Common myeloid progenitor, CD34-positive (primary cell): ENCODE results near the gene SLC11A1.

ENCODE experiments used
- CTCF ChIA-PET: fragments of 350-600 bp; sonication (Branson Sonifier 250); formaldehyde crosslinking; loops from one replicate; lab custom pipeline; 2021; ENCODE audit warnings: antibody characterized with exemption; lab: Charles Lee
- POLR2A ChIA-PET: fragments of 350-600 bp; sonication (Branson Sonifier 250); formaldehyde crosslinking; loops from one replicate; lab custom pipeline; 2021; ENCODE audit warnings: antibody characterized with exemption; lab: Charles Lee
- DNase-seq, 3 donors: peaks; one replicate each; pipeline versions ENCODE4 v3.0.0 to v3.0.0-alpha.2; 2013
- H3K27ac ChIP-seq, 2 experiments: 1 replicate in 1 of 2; 2 replicates in 1 of 2; pipeline ENCODE4 v1.7.0; 2013; ENCODE audit warnings: inconsistent platforms in 2 of 2, low read length in 2 of 2, mild to moderate bottlenecking in 2 of 2, low read depth in 1 of 2, moderate library complexity in 1 of 2; ENCODE audit not compliant: severe bottlenecking in 2 of 2, insufficient read depth in 1 of 2, poor library complexity in 1 of 2
- H3K27me3 ChIP-seq, 5 experiments: replicated peaks in 2 of 5; 1 replicate in 3 of 5; 2 replicates in 2 of 5; pipeline versions ENCODE4 v1.6.1 to v1.7.0; 2013; ENCODE audit warnings: low read length in 4 of 5, mild to moderate bottlenecking in 2 of 5, moderate library complexity in 2 of 5, inconsistent platforms in 1 of 5; ENCODE audit not compliant: insufficient read depth in 5 of 5, control insufficient read depth in 4 of 5
- H3K36me3 ChIP-seq, 4 experiments: 1 replicate in 2 of 4; 2 replicates in 2 of 4; pipeline versions ENCODE4 v1.6.1 to v1.7.0; 2013; ENCODE audit warnings: low read length in 3 of 4, control low read depth in 1 of 4, mild to moderate bottlenecking in 1 of 4; ENCODE audit not compliant: control insufficient read depth in 4 of 4, insufficient read depth in 4 of 4
- H3K4me1 ChIP-seq, 4 experiments: 1 replicate in 3 of 4; 2 replicates in 1 of 4; pipeline versions ENCODE4 v1.6.1 to v1.7.1; 2013; ENCODE audit warnings: low read length in 3 of 4, mild to moderate bottlenecking in 3 of 4, control low read depth in 1 of 4, inconsistent platforms in 1 of 4, moderate library complexity in 1 of 4; ENCODE audit not compliant: control insufficient read depth in 4 of 4, insufficient read depth in 4 of 4; ENCODE audit errors: control extremely low read depth in 1 of 4
- H3K4me3 ChIP-seq, 7 experiments: 1 replicate in 4 of 7; 2 replicates in 3 of 7; pipeline versions ENCODE4 v1.5.1 to v1.7.0; 2013; ENCODE audit warnings: mild to moderate bottlenecking in 7 of 7, low read length in 6 of 7, moderate library complexity in 6 of 7, inconsistent platforms in 2 of 7, low read depth in 2 of 7, control low read depth in 1 of 7; ENCODE audit not compliant: insufficient read depth in 4 of 7, control insufficient read depth in 1 of 7; ENCODE audit errors: extremely low read depth in 1 of 7
- H3K9me3 ChIP-seq, 5 experiments: 1 replicate in 4 of 5; 2 replicates in 1 of 5; pipeline versions ENCODE4 v1.6.1 to v1.7.1; 2013; ENCODE audit warnings: low read length in 4 of 5, mild to moderate bottlenecking in 2 of 5, inconsistent platforms in 1 of 5, low read depth in 1 of 5, moderate library complexity in 1 of 5; ENCODE audit not compliant: control insufficient read depth in 4 of 5, insufficient read depth in 2 of 5; ENCODE audit errors: control extremely low read depth in 1 of 5
- WGBS: methylation state at CpG from one replicate; pipeline ENCODE4 v1.1.5; 2013; ENCODE audit not compliant: insufficient coverage; 5-methylcytosine and 5-hydroxymethylcytosine counted together

Gene SLC11A1

DNA sequence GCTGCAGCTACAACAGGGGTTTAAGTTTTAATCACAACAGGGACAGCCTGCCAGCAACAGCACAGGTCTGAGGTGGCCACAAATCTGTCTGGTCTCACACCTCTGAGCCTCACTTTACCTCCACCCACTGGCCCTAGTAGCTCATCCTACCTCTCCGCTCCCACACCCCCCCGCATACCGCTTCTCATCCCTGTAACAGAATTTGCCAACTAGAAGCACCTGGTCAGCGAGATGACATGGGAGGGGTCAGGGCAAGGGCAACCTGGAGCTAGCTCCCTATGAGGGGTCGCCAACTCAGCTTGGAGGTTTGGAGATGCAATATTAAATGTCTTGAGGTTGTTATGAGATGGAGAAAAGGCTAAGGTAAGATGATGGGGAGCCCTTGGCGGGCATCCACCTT, 17.9 kb upstream of the SLC11A1 start:
- no peak for DNase-seq
- no peak overlapping the region for H3K27ac ChIP-seq
- no peak overlapping the region for H3K4me3 ChIP-seq
- peaks cover 4 to 36% (median 24%) of the 10 kb centered on the region in 4 experiments for H3K4me1 ChIP-seq
- WGBS = 88% methylated on average over 2 of the region's 6 CpGs
- POLR2A ChIA-PET = interaction anchor here (0.6 kb wide), 1 partner anchor 43 kb away, joined by 3 read pairs; no protein-coding TSS in a partner anchor
- H3K36me3 ChIP-seq = no peaks in the 10 kb centered on the region
- H3K9me3 ChIP-seq = peaks cover 0 to 6% (median 0%) of the 10 kb centered on the region in 5 experiments
- CTCF ChIA-PET = interaction anchor here (0.9 to 18.4 kb wide), 5 partner anchors 8 to 64 kb away, joined by 3 to 451 read pairs (median 6); partner anchors contain the start of gene TMBIM1
- no peaks in the 10 kb centered on the region for H3K27me3 ChIP-seq

- 69% methylated on average over 8 of the region's 9 CpGs for WGBS
- peaks cover 10 to 48% (median 28%) of the 10 kb centered on the region in 4 experiments for H3K4me1 ChIP-seq
- peak overlapping the region; percentile 81 to 93 for H3K27ac ChIP-seq
- H3K9me3 ChIP-seq = peaks cover 0 to 6% (median 0%) of the 10 kb centered on the region in 5 experiments
- peak in 1 of 3 donors; percentile 32 for DNase-seq
- no peaks in the 10 kb centered on the region for H3K36me3 ChIP-seq
- CTCF ChIA-PET = interaction anchor here (0.7 to 18.4 kb wide), 9 partner anchors 9 to 179 kb away, joined by 3 to 451 read pairs (median 4); partner anchors contain the start of genes CATIP and TMBIM1
- POLR2A ChIA-PET = interaction anchor here (0.6 to 3.0 kb wide), 7 partner anchors 22 to 93 kb away, joined by 3 to 37 read pairs (median 4); partner anchors contain the start of gene CTDSP1
- peak overlapping the region; percentile 45 to 84 (median 63) for H3K4me3 ChIP-seq
- no peaks in the 10 kb centered on the region for H3K27me3 ChIP-seq
These were observed 15.3 kb upstream of the SLC11A1 start for GRCh38 chr2:218366621-218367414.

GRCh38 chr2:218367415-218368149, 14.5 kb upstream of the SLC11A1 start:
- DNase-seq = peak; percentile 87 to 95 (median 92)
- H3K36me3 ChIP-seq = no peaks in the 10 kb centered on the region
- peak overlapping the region; percentile 81 to 93 for H3K27ac ChIP-seq
- CTCF ChIA-PET = interaction anchor here (0.7 to 18.4 kb wide), 8 partner anchors 10 to 179 kb away, joined by 3 to 451 read pairs (median 6); partner anchors contain the start of genes CATIP and TMBIM1
- H3K9me3 ChIP-seq = peaks cover 0 to 6% (median 0%) of the 10 kb centered on the region in 5 experiments
- under 1% methylated on average over 57 of the region's 60 CpGs for WGBS
- peaks cover 14 to 48% (median 28%) of the 10 kb centered on the region in 4 experiments for H3K4me1 ChIP-seq
- POLR2A ChIA-PET = interaction anchor here (0.6 to 3.0 kb wide), 6 partner anchors 18 to 80 kb away, joined by 3 to 37 read pairs (median 4); partner anchors contain the start of gene CTDSP1
- H3K4me3 ChIP-seq = peak overlapping the region; percentile 45 to 84 (median 63)
- H3K27me3 ChIP-seq = no peaks in the 10 kb centered on the region

DNA sequence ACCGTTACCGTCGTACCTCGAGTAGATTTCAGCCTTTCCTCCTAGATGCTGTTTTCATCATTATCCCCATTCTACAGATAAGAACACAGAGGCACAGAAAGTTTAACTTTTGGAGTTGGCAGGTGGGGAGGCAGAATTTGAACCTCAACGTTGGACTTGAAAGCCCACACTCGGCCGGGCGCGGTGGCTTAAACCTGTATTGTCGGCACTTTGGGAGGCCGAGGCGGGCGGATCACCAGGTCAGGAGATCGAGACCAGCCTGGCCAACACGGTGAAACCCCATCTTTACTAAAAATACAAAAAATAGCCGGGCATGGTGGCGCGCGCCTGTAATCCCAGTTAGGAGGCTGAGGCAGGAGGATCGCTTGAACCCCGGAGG, 13.9 kb upstream of the SLC11A1 start:
- no peaks in the 10 kb centered on the region for H3K36me3 ChIP-seq
- H3K4me1 ChIP-seq = peaks cover 14 to 46% (median 28%) of the 10 kb centered on the region in 4 experiments
- no peaks in the 10 kb centered on the region for H3K27me3 ChIP-seq
- 69% methylated on average over 16 of the region's 21 CpGs for WGBS
- POLR2A ChIA-PET = interaction anchor here (0.6 to 3.0 kb wide), 7 partner anchors 18 to 81 kb away, joined by 3 to 37 read pairs (median 6); partner anchors contain the start of gene CTDSP1
- H3K4me3 ChIP-seq = peak overlapping the region in 6 of 7 experiments; percentile 56 to 84 (median 67)
- CTCF ChIA-PET = interaction anchor here (0.8 to 18.4 kb wide), 11 partner anchors 11 to 96 kb away, joined by 4 to 451 read pairs (median 9); partner anchors contain the start of genes CATIP and TMBIM1
- peaks cover 0 to 6% (median 0%) of the 10 kb centered on the region in 5 experiments for H3K9me3 ChIP-seq
- no peak for DNase-seq
- peak overlapping the region; percentile 81 to 93 for H3K27ac ChIP-seq

DNA sequence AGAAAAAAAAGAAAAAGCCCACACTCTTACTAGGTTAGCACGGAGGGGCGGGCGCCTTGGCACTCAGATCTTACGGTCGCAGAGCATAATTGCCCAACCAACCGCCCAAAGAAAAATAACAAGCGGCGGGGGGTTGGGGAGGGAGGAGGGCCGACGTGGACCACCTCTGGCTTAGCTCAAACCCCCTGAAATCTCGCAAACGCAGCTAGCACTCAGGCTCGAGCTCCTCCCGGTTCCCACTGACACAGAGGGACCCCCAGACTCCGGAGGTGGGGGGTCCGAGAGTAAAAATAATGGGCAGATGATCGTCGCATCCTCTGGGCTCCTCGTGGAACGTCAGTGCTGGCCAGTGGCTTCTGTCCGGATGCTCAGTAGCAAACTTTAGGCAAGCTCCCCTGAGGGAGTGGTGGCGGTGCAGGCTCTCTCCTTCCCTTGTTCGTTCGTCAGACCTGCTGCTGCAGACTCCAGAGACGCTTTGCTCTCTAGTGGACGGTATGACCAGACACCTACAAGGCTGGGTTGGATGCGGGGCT, 13.4 kb upstream of the SLC11A1 start:
- peaks cover 0 to 6% (median 0%) of the 10 kb centered on the region in 5 experiments for H3K9me3 ChIP-seq
- H3K27ac ChIP-seq = peak overlapping the region in 1 of 2 experiments; percentile 14
- ChIA-PET CTCF (interaction anchor here (0.8 to 3.5 kb wide), 7 partner anchors 10 to 75 kb away, joined by 4 to 21 read pairs (median 7); partner anchors contain the start of gene CATIP), POLR2A (interaction anchor here (1.3 to 3.0 kb wide), 3 partner anchors 21 to 29 kb away, joined by 6 to 37 read pairs (median 7); partner anchors contain the start of gene CTDSP1)
- peak; percentile 36 to 74 (median 65) for DNase-seq
- no peaks in the 10 kb centered on the region for H3K27me3 ChIP-seq
- H3K4me1 ChIP-seq = peaks cover 14 to 46% (median 28%) of the 10 kb centered on the region in 4 experiments
- peak overlapping the region in 3 of 7 experiments; percentile 61 to 72 (median 65) for H3K4me3 ChIP-seq
- no peaks in the 10 kb centered on the region for H3K36me3 ChIP-seq
- 15% methylated on average over 17 of the region's 27 CpGs for WGBS

DNA sequence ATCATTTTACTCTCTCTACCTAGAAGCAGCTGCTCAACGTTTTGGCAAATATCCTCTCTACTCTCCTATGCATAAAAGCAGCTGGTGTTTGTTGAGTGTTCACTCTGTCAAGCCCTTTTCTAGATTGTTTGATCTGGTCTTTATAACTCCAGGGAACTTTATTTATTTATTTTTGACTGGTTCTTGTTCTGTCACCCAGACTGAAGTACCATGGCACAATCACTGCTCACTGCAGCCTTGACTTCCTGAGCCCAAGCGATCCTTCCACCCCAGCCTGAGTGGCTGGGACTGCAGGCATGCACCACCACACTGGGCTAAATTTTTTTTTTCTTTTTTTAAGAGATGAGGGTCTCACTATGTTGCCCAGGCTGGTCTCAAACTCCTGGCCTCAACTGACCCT, 12.7 kb upstream of the SLC11A1 start:
- no peak overlapping the region for H3K27ac ChIP-seq
- no peaks in the 10 kb centered on the region for H3K27me3 ChIP-seq
- POLR2A ChIA-PET = interaction anchor here (1.3 to 3.0 kb wide), 3 partner anchors 21 to 29 kb away, joined by 6 to 37 read pairs (median 7); partner anchors contain the start of gene CTDSP1
- WGBS = 20% methylated on average over 1 of the region's 2 CpGs
- peaks cover 14 to 46% (median 28%) of the 10 kb centered on the region in 4 experiments for H3K4me1 ChIP-seq
- peak in 2 of 3 donors; percentile 41 to 55 for DNase-seq
- H3K9me3 ChIP-seq = peaks cover 0 to 6% (median 0%) of the 10 kb centered on the region in 5 experiments
- no peaks in the 10 kb centered on the region for H3K36me3 ChIP-seq
- CTCF ChIA-PET = interaction anchor here (1.2 to 3.5 kb wide), 7 partner anchors 9 to 76 kb away, joined by 3 to 21 read pairs (median 7); partner anchors contain the start of gene CATIP
- peak overlapping the region in 1 of 7 experiments; percentile 72 for H3K4me3 ChIP-seq
